Activated T-cell treated with anti-CD3 and anti-CD28 coated beads, Interleukin-2, amount 50 U/mL, for 1 hour (primary cell): ENCODE measurements around the gene TMEM150A.
"Not testable (repeated sequence)": the region's sequence is repeated elsewhere in the genome, so short reads cannot be mapped to it uniquely, and the experiment has no call there.

Source experiments
- DNase-seq: peaks from one replicate; pipeline ENCODE4 v3.0.0-alpha.2; 2020

The TMEM150A gene

DNA sequence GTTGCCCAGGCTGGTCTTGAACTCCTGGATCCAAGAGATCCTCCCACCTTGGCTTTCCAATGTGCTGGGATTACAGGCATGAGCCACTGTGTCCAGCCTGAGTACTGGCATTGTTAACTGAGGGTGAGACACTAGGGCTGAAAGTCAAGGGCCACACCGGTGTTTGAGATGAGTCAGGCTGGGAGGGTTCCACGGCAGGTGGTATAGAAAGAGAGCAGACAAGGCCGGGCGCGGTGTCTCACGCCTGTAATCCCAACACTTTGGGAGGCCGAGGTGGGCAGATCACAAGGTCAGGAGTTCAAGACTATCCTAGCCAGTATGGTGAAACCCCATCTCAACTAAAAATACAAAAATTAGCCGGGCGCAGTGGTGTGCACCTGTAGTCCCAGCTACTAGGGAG lies 10.2 kb downstream of the TMEM150A start:
- DNase-seq = not testable (repeated sequence)

DNA sequence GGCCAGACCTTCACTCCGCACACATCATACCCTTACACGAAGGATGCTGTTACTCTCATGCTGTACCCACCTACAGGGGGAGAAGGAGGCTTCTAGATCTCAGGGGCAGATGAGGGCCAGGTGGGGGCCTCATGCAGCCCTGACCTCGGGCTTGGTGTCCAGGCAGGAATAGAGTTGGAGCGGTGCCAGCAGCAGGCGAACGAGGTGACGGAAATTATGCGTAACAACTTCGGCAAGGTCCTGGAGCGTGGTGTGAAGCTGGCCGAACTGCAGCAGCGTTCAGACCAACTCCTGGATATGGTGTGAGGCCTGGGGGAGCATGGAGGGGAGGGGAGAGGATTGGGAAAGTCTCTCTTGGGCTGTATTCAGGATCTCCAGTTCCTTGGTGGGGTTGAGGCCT lies 10.9 kb downstream of the TMEM150A start:
- DNase-seq = no peak

DNA sequence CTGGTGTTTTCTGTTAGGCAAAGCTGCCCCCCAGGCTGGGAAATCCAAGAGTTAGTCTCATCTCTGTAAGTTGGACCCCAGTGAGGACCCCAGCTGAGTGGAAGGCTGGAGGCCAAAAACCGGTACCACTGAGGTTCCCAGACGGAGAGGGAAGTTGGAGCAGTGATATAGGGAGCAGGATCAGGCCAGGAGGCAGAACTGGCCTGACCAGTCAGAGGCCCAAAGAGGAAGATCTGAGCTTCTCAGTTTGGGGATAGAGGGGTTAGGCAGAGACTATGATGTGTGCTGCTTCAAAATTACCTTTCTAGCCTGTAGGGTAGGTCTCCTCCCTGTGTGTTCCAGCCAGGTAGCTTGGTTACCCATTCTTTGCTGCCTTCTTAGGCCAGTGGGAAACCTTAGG lies 11.5 kb downstream of the TMEM150A start:
- DNase-seq = no peak

DNA sequence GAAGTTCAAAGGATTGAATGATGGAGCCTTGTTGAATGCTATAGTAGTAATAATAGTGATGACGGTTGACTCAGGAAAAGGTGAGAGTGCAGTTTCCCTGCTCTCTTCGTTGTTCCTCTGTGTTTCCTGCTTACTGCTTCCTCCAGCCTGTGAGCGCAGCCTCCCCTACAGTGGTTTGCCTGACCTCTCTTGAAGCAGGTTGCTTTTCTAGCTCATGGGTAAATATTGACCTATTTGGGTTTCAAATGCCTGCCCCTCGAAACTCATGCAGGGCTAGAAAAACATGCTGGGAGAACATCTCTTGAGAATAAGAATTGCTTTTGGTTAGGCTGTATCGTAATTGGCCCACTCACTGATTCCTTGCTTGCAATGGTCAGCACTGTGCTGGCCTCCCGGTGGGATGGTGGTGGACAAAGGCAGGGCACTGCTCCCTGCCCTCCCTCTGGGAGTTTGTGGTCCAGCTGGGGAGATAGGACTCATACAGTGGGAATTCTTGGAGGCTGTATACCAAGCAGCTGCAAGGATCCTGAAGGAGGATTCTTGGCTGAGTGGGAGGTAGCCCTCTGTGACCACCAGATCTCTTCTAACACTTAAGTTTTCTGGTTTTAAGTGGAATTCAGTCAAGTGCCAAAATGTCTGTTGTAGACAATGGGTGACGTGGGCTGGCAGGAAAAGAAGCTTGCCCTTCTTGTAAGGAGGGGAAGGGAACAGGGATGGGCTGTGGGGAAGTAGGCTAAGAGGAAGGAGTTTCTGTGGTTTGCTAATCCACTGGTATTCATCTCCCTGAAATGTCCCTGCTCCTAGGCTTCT lies 12.3 kb downstream of the TMEM150A start:
- DNase-seq = no peak

DNA sequence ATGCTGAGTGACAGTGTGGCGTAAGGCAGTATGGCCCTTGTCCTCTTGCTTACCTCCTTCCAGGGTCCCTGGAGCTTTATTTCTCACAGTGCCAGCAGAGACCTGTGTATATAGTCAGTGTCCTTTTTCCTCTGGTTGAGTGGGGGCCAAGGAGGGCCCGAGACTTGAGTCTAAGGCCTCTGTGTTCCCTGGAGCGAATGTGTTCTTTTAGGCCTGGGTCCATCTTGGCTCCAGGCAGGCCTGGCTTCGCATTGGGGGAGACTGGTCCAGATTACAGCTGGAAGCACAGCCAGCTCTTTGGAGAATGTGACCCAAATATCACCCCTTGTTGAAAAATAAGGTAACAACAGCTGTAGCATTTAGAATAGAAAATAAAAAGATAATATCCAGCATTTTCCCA lies 13.3 kb downstream of the TMEM150A start:
- no peak for DNase-seq

DNA sequence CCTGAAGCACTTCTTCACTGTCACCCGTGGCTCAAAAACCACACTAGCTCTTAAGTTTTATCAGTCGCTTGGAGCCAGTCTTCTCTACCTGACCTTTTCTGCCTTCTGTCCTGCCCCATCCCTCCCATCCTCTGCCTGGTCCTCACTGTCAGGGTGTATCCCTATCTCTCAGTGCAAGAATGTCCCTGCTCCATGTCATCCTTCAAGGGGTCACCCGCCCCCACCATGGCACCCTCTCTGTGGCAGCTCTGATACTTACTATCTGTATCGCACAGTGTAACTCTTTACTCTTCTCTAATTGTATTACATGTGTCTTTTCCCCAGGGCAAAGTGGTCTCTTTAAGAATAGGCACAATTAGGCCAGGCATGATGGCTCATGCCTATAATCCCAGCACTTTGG lies 13.9 kb downstream of the TMEM150A start:
- DNase-seq = no peak

DNA sequence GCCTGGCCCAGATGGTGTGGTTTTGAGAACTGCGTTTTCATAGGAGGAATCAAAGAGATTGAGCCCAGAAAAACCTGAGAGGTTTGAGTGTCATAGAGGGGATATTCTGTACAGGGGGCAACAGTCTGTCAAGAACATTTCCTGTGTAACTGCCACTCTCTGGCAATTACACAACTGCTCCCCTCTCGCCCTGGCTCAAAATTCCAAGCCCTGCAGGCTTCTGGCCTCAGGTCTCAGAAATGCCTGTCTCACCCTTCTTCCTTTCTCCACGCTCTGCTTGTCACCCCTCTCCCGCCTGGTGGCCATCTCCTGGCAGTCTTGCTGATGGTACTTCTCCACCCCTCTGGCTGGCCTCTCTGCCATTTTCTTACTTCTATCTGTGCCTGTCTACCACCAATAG lies 14.3 kb downstream of the TMEM150A start:
- DNase-seq = no peak

DNA sequence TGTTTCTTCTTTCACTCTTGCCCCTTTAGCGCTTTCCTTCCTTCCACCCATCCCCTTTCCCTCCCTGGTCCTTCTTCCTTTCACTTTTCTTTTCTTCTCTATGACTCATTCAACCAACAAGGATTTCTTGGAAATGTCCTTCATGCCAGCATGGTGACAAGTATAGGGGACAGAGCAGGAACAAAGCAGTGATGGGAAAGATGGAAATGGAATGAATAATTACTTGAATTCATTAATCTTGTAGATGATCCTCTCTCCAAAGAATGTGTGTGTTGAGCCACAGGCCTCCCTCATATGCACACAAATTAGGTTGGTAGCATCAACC lies 16.8 kb downstream of the TMEM150A start:
- DNase-seq = no peak

DNA sequence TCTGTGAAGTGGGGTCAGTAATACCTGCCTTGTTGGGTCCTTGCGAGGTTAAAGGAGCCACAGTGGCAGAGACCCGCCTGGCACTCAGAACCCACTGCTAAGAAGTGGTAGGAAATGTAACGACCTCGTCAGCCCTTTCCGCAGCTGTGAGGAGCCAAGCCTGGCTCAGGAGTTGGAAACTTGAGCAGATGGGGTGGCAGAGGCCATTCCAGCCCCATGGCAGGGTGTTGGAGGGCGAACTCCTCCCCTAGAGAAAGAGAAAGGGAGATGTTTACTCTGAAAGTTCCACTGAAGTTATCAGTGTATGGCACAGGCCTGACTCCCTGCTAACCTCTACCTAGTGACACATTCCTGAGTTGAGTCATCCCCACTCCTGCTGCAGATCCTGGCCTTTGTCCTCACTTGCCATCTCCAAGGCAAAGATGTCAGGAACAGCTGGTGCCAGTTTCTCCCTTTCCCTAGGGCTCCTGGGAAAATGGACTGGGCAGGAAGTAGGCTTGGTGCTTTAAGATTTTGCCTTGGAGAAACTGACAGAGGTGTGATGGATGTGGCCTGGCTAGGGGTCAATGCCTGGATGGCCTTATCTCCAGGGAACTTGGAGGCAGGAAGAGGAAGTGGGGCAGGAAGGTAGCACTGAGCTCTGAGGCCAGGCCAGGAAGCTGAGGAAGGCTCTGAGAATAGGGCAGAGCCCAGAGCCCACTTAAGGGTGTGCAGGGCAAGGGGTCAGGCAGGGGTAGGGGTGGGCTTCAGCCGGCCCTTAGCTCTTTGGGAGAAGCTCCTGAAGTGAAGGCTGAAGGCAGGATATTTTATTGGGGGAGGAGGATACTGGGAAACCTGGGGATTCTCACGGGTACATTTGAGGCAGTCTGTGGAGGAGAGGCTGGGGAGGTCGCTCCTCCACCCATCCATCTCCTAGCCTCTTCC lies 17.4 kb downstream of the TMEM150A start:
- DNase-seq = peak; percentile 48

DNA sequence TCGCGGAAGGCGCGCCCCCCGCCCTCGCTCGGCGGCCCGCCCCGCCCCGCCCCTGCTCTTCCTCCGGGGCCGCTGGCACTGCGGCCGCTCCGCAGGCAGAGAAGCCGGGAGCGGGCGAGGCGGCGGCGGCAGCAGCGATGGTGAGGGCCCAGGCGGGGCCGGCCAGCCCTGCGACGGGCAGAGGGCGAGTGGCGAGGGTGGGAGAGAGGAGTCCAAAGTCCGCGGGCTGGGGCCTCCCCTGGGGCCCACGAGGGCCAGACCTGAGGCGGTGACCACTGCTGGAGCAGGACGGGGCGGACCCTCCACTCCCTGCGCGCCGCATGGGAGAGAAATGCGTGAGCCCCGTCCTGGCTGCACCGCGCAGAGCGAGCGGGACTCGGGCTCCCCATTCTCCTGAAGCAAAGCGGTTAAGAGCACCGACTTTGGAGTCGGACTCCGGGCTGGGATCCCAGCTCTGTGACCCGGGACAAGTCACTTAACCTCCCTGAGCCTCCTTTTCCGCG lies 18.1 kb downstream of the TMEM150A start, which contains the start of gene VAMP5:
VAMP5 (plus strand) TSS at position 78 of the 503 bp plus-strand sequence; CDS start at position 138, 60 bp downstream.
- DNase-seq = peak; percentile 54

DNA sequence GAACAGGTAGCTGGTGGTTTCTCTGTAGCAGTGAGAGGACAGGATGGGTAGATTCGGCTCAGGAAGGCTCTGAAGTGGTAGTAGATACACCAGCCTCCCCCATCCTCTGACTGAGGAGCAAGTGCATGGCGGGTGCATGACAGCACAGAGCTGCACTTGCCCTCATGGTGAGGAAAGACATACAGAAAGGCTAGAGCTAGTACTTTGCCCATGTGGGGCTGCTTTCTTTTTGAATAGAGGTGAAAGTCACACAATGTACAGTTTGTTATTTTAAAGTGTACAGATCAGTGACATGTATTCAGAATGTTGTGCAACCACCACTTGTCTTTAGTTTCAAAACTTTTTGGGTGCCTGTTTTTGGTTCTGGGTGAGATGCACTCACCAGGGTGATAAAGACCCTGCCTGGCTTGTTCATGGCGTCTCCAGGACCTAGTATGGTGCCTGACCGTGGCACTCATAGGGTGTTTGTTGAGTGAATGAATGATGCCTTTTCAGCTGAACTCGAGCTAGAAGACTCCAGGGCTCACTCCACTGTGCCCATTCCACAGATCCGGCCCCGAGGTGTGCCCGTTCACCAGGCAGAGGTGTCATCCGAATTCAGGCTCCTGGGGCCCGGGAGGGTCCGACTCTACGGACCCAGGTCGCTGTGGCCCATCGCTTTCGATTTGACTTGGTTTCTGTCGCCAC lies 18.7 kb downstream of the TMEM150A start:
- DNase-seq = no peak

DNA sequence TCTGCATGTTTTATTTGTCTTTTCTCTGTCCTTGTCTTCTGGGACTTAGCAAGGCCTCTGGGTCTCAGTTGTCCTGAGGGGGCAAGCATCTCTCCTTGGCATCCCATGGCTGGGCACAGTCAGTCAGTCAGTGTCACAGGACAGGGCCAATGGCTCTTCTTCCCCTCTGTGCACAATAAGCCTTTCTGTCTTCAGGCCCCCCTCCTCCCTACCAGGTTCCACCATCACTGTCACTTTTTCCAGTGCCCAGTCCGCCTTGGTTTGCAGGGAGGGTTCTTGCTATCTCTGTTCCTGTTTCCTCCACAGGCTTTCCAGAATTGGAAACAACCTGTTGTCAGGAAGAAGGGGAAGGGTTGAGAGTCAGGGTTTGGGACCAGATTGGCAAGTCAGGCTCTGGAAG lies 20.0 kb downstream of the TMEM150A start:
- DNase-seq = no peak

DNA sequence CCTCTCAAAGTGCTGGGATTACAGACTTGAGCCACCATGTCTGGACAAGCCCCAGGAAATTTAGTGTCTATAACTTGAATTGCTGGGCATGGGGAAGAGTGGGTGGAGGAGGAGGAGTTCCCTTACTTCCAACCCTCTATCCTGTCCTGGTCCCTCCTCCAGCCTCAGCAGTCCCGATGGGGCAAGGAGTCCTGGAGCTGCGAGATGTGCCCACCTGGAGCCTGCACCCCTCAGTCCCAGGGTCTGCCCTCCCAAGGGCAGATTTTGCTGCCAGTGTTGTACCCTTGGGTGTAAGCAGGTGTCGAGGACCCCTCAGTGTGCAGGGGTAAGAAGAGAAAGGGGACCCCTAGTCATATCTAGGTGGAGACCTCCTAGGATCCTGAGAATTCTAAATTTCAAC lies 22.3 kb downstream of the TMEM150A start:
- no peak for DNase-seq

DNA sequence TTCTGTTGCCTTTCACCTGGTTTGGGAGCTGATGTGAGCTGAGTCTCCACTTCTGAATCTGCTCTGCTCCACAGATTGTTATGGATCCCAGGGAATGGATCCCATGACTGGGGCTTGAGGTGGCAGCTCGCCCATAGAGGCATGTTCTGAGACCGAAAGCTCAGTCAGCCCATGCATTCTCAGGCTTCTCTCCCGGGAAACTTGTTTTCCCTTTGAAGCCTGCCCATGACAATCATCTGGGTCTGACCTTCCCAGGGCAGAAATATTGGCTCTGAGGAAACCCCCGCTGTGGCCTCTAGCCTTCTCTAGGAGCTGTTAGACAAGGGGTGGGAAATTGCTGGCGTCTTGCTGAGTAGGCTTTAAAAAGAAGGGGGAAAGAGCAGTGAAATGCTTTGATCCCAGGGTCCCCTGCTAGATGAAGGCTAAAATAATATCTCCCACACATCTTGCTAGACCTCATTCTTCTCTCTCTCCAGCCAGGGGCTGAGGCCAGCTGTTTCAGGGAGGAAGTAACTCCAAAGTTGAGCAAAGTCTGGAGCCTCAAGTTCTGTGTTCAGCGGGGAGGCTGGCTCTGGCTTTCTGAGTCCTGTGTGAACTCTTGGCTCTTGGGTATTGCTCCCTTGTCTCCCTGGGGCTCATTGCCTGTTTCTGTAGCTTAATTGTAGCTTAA lies 23.1 kb downstream of the TMEM150A start:
- no peak for DNase-seq

DNA sequence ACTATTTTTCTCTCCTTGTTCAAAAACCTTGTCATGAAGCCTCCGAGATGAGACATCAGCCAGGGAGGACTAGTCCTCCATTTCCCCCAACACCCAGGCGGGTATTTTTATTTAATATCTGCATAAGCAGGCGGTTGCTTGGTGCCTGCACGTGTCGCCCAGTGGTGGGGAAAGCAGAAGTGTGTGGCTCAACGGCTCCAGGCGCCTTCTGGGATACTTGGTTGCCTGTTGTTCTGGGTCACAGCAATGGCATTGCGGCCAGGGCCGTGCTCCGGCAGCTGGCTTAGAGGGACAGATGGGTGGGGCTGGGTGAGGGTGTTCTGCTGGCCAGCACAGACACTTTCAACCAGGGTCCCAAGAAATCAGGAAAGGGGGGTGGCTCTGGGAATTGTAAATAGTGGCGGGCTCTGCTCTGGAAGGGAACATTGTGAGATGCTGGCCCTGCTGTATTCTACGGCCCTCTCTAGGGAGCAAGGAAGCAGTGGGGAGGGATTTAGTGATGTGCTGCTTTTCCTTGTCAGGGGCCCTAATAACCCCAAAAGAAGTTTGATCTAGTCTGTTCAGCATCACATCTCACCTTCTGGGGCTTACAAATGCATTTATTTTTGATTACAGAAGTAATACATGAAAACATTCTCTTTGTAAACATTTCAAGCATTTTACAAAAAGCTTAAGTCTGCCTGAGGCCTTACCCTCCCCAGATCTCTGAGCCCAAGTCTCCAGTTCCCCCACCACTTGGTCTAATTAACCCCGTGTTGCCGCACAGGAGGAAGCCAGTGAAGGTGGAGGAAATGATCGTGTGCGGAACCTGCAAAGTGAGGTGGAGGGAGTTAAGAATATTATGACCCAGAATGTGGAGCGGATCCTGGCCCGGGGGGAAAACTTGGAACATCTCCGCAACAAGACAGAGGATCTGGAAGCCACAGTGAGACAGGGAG lies 24.0 kb downstream of the TMEM150A start:
- no peak for DNase-seq

DNA sequence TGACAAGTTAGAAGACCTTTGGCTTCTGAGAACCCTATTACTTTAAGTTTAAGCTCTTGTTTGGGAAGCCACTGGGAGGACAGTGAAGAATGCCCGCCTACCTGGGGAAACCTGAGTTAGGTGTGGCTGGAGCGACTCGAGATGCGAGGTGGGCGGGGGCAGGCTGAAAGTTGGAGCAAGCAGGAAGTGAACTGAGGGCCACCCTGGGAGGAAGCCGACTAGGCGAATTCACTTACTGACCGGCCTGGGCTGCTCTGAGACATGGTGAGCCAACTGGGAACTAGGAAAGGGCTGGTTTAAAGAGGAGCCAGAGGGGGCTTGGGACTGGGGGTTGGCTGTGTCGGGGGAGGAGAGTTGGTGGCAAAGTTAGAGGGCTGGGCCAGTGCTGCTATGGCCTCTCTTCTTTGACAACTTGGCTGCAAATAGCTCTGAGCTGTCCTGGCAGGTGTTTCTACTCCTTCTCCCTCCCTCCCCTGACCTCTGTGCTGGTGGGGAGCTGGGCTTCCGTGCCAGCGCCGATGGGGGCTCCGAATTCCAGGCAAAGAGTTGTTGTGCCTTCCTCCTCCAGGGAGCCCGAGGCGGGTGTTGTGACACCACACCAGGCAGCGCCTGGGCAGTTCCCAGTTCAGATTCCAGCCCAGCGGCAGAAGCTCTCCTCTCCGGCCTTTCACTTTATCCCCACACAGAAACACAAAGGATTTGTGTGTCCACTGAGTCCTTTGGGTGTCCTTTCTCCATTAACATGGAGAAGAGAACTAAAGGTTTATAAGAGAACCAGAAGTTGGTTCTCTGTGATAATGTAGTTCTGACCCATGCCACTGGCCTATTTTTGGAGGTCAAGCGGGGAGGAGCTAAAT lies 24.9 kb downstream of the TMEM150A start, which contains the start of gene VAMP8:
VAMP8 (plus strand) TSS at position 201 of the 857 bp plus-strand sequence; CDS start at position 262, 61 bp downstream.
- peak; percentile 65 for DNase-seq

DNA sequence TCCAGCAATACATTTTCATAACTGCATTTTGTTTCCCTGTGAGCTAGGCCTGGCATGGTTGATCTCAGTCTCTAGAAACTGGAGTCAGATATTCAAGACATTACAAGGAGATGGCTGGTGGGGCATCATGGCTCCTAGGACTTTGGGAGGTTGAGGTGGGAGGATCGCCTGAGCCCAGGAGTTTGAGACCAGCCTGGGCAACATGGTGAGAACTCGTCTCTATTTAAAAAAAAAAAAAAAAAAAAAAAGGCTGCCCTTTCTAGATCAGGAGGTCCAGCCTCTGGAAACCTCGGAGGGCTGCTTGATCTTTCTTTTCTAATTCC lies 25.5 kb downstream of the TMEM150A start:
- no peak for DNase-seq

DNA sequence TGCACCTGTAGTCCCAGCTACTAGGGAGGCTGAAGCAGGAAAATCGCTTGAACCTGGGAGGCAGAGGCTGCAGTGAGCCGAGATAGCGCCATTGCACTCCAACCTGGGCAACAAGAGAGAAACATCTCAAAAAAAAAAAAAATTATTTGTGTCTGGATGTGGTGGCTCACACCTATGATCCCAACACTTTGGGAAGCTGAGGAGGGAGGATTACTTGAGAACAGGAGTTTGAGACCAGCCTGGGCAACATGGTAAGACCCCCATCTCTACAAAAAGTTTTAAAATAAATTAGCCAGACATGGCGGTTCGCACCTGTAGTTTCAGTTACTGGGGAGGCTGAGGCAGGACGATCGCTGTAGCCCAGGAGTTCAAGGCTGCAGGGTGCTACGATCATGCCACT lies 26.8 kb downstream of the TMEM150A start:
- no peak for DNase-seq

DNA sequence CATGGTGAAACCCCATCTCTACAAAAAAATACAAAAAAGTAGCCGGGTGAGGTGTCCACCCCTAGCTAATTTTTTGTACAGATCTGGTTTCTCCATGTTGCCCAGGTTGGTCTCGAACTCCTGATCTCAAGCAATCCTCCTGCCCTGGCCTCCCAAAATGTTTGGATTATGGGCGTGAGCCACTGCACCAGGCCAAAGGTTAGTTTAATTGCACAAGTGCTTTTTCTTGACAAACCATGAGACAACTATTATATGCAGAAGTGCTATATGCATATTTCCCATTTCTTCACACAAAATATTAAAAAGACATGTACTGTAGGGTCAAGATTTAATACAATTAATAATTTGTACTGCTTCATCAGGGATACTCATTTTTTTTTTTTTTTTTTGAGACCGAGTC lies 36.2 kb downstream of the TMEM150A start:
- DNase-seq = no peak

DNA sequence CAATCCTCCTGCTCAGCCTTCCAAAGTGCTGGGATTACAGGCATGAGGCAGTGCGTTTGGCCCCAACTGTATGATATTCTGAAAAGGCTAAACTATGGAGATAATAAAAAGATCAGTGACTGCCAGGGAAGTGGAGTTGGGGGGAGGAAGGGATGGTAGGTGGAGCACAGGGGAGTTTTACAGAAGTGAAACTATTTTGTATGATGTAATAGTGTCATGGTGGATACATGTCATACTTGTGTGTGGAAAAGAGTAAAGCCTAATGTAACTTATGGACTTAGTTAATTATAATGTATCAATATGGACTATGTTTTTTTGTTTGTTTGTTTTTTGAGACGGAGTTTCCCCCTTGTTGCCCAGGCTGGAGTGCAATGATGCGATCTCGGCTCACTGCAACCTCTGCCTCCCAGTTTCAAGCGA lies 38.3 kb downstream of the TMEM150A start:
- DNase-seq = no peak
